NCI-H524 treated with DMSO at 0.1 percent for 48 hours (cell line): Measurements from ENCODE around the gene CWC15.
"Not testable (repeated sequence)": the region's sequence is repeated elsewhere in the genome, so short reads cannot be mapped to it uniquely, and the experiment has no call there.

Experiments used
- DNase-seq: peaks from one replicate; lab custom pipeline; 2025; lab: John Stamatoyannopoulos, UW

Gene CWC15

DNA sequence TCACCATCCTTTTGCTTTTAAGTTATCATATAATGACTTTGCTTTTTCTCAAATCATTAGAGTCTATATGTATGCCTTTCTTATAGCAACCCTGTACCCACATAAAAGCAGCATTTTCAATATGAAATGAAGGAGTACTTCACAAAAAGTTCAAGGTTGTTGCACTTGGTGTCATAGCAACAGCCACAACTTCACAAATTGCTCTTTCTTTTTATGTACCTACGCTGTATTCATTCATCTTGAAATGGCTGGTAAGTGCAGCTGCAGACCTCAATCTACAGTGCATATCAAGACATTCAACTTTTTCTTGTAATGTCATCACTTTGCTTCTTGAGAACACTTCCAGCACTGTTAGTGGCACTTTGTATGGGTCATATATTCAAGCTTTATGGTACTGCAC lies 18.6 kb downstream of the CWC15 start:
- DNase-seq: no peak

DNA sequence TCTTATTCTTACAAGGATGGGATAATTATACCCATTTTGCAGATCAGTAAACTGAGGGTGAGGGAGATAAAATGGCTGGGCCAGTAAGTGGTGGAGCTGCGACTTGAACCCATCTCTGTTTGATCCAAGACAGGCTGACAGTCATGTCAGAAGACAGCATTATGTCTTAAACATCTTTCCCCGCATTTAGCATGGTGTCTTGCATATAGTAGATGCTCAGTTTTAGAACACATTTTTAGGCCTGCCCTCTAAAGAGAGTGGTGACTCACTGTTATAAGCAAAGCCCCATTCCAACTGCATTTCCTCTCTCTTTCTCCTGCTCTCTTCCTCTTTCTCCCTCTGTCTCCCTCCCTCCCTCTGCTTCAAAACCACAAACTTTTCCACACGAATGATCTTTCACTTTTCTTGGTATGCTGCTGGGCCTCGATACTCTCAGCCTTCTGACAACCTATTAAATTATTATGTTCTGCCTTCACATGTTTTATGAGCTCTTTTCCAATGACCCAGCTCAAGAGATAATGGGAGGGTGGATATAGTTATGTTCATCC lies 25.2 kb downstream of the CWC15 start:
- no peak for DNase-seq

- no peak for DNase-seq
These were observed 26.5 kb downstream of the CWC15 start for GRCh38 chr11:94946812-94947211.

- DNase-seq: no peak
These were observed 32.2 kb downstream of the CWC15 start for GRCh38 chr11:94941131-94941530.

- DNase-seq: no peak
These were observed 34.0 kb downstream of the CWC15 start for GRCh38 chr11:94939346-94939745.

- DNase-seq: no peak
These were observed 35.0 kb downstream of the CWC15 start for GRCh38 chr11:94938095-94939055.

GRCh38 chr11:94934846-94935245 lies 38.5 kb downstream of the CWC15 start:
- no peak for DNase-seq

- DNase-seq: no peak
These were observed 39.0 kb downstream of the CWC15 start for GRCh38 chr11:94934362-94934761.

DNA sequence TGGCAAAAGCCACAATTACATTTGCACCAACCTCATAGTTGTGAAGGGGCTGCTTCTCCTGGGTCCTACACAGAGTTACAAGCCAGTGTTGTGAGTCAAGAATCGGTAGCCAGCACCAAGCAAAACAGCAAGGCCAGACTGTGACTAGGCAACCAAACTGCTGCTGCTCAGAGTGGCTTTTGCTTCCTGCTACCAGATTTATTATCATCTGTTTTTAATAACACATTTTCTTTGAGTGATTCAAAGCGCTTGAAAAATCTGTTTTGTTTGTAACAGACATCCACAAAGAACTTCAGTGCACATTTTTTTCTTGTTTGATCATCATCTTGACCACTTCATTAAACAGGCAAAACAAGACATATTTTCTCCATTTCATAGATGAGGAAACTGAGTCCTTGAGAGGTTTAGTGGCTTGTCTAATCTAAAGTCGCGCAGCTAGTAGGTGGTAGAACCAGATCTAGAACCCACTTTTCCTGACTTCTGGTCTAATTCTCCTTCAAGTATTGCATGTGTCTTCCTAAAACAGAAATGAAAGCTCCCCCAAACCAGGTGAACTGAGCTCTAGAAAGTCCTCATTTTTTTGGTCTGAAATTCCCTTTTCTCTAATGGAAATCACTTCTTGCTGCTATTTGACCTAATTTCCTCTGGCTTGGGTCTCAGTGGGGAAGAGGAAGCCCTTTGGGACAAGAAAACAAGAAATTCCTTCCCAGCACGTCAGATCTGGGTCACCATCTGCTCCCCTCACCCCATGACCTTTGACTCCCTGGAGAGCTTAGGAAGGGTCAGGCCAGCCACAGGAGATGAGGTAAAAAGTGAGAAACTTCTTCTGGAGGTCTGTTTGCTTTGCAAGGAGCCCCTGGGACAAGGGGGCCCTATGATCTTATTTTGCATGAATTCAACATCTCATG lies 39.9 kb downstream of the CWC15 start:
- no peak for DNase-seq

DNA sequence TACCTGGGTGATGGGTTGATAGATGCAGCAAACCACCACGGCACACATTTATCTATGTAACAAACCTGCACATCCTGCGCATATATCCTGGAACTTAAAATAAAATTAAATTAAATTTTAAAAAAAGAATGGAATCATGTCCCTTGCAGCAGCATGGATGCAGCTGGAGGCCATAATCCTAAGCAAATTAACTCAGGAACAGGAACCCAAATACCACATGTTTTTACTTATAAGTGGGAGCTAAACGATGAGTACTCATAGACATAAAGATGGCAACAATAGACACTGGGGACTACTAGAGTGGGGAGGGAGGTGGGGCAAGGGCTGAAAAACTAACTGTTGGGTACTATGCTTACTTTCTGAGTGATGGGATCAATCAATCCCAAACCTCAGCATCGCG lies 40.9 kb downstream of the CWC15 start:
- no peak for DNase-seq

GRCh38 chr11:94932072-94932471 lies 41.3 kb downstream of the CWC15 start:
- DNase-seq: not testable (repeated sequence)

DNA sequence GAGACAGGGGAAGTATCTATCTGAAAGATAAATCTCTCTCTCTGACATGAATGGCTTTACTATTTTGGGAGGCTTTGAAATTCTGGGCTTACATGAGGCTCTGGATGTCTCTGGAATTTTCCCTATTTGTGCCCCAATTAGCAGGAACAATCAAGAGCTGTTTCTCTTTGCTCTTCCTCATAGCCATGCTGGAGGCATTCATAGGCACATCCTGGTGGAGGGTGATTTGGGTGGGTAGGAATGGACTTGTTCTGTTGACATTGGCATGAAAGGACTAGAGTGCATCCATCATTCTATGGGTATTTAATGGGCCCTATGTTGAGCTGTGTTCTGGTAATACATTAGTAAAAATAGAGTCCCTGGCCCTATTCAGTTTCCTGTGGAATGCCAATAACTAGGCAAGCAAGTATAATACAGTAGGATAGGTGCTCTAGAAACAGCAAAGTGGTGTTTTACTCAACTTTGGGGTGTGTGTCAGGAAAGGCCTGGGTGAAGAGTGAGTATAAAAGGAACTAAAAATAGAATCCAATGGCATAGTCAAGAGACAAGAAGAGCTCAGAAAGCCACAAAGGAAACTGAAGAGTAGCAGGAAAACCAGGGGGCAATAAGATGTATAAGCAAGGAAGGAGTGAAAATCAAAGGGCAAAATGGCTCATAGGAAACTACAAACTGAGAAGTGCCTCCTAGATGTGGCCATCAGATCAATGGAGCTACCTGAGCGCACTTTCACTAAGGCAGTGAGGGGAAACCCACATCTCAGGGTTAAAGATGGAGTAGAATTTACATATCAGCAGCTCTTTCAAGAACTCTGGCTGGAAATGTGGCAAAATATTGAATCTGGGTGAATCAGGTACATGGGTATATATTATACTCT lies 45.0 kb downstream of the CWC15 start:
- DNase-seq: no peak

DNA sequence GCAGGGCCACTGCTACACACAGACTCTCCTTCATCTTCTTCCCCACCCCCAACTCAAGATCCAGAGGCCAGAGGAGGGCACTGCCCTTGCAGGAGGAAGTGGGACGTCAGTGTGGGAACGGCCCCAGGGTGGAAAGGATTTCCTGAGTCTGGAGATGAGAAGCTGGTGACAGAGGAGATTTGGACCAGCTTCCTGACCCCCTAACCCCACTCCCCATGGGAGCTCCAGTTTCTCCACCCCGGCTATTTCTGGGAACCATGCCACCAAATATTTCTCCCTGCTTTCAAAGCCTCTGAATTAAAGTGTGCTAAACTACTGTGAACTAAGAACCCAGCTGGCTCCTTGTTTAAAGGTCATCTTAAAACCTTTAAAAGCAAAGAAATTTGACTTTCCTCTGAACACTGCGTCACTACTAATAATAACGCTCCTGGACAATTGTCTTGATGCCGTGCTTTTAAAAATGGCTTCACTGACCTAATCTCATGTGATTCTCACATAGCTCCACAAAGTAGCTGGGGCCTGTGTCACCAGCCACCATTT lies 46.6 kb downstream of the CWC15 start:
- DNase-seq: no peak

- DNase-seq: no peak
These were observed 47.1 kb downstream of the CWC15 start for GRCh38 chr11:94926271-94926625.

DNA sequence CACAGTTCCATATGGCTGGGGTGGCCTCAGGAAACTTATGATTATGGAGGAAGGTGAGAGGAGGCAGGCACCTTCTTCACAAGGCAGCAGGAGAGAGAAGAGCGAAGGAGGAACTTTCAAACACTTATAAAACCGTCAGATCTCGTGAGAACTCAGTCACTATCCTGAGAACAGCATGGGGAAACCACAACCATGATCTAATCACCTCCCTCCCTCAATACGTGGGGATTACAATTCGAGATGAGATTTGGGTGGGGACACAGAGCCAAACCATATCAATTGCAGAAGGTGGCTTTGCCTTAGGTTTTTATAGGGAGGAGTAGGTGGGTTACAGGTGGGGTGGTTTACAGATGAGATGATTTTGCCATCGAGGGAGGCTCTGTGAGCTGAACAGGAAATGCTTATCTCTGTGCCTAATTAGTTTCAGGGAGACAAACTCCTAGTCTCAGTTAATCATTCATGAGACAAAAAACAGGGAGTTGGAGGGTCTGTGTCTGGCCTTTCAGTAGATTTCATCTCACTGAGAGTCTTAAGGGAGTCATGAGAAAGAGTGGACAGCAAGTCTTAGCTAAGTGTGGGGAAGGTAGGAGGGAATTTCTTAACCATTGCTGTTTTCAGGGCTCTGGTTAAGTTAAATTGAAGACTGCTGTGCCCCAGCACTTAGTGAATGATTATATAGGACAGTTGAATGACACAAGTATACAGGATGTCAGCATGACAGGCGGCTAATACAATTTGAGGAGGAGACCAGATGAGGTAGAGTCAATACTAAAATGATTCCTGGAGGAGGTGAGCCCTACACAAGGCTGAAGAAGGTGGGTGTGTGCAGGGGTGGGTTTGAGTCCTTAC lies 47.7 kb downstream of the CWC15 start:
- no peak for DNase-seq

DNA sequence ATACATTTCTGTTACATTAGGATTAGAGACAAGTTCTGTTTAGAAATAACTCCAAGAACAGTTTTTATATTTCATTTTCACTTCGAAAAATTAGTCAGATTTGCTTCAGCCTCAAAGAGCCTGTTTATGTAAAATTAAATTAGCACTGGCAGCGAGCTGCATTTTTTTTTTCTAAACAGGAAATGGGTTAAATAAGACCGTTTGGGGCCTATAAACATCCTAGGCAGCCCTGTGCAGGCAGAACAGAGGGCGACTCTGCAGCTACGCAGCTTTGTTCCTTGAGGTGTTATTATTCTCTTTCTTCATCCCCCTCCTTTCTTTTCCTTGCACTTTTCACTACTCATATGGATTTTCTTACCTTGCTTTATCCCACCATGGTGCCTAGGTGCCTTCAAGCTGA lies 48.7 kb downstream of the CWC15 start:
- no peak for DNase-seq

- no peak for DNase-seq
These were observed 49.2 kb downstream of the CWC15 start for GRCh38 chr11:94924171-94924572.

GRCh38 chr11:94923004-94923334 lies 50.4 kb downstream of the CWC15 start:
- no peak for DNase-seq

GRCh38 chr11:94922321-94923003 lies 50.9 kb downstream of the CWC15 start:
- no peak for DNase-seq

DNA sequence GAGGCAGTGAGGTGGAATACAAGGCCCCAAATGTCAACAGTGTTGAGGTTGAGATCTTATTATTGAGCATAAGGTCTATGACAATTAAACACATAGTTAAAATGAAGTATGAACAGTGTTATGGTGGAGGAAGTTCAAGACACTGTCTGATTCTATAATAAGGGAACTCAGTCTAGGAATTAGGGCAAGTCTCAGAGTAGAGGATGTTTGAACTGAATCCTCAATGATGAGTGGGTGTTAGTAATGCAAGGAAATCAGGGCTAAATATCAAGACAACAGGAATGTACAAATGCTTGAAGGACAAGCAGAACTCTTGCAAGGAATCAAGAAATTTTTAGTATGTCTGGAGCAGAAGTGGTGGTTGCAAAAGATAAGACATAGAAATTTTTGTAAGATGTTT lies 53.0 kb downstream of the CWC15 start:
- no peak for DNase-seq
